CD14-positive monocyte (primary cell): Measurements from ENCODE around the gene NPEPPS. TPM values are rescaled to one million over a fixed set of nuclear protein-coding genes. Genes with fewer than 3 reads are reported as not detected.

Experiments used
- DNase-seq, 3 donors: peaks; one replicate each; pipeline ENCODE4 v3.0.0-alpha.2; 2011 to 2022
- H2AFZ ChIP-seq: 2 replicates; pipeline ENCODE4 v1.6.0; 2012; ENCODE audit warnings: mild to moderate bottlenecking, low read depth, low read length, inconsistent platforms; ENCODE audit not compliant: insufficient read depth, poor library complexity, severe bottlenecking
- H3K27ac ChIP-seq, 2 donors: 1 replicate in 1 of 2; 2 replicates in 1 of 2; pipeline ENCODE4 v1.5.1; 2012 to 2013; ENCODE audit warnings: low read length in 2 of 2, control low read depth in 1 of 2, inconsistent platforms in 1 of 2, low read depth in 1 of 2, mild to moderate bottlenecking in 1 of 2
- H3K27me3 ChIP-seq, 2 donors: one replicate each; pipeline versions ENCODE4 v1.6.0 to v1.6.1; 2011 to 2013; ENCODE audit warnings: low read length in 2 of 2; ENCODE audit not compliant: control insufficient read depth in 2 of 2, insufficient read depth in 2 of 2
- H3K36me3 ChIP-seq, 2 donors: replicated peaks in 1 of 2; 1 replicate in 1 of 2; 2 replicates in 1 of 2; pipeline versions ENCODE4 v1.5.1 to v1.6.1; 2012 to 2013; ENCODE audit warnings: low read length in 2 of 2, control low read depth in 1 of 2, inconsistent platforms in 1 of 2, mild to moderate bottlenecking in 1 of 2; ENCODE audit not compliant: insufficient read depth in 2 of 2, control insufficient read depth in 1 of 2
- H3K4me1 ChIP-seq, 2 donors: 1 replicate in 1 of 2; 2 replicates in 1 of 2; pipeline versions ENCODE4 v1.5.1 to v1.6.1; 2012 to 2013; ENCODE audit warnings: low read length in 2 of 2, control low read depth in 1 of 2, inconsistent platforms in 1 of 2, mild to moderate bottlenecking in 1 of 2, moderate library complexity in 1 of 2; ENCODE audit not compliant: insufficient read depth in 2 of 2, control insufficient read depth in 1 of 2
- H3K4me2 ChIP-seq: replicated peaks from 2 replicates; pipeline ENCODE3; 2012; ENCODE audit warnings: low read length, moderate library complexity, mild to moderate bottlenecking; ENCODE audit not compliant: poor library complexity, severe bottlenecking; ENCODE audit errors: extremely low read depth
- H3K4me3 ChIP-seq, 3 experiments: fragments of 200-600 bp in 1 of 3; sonication (generic) in 1 of 3; replicated peaks in 1 of 3; 1 replicate in 2 of 3; 2 replicates in 1 of 3; pipeline ENCODE4 v1.5.1; 2011 to 2013; ENCODE audit warnings: low read length in 3 of 3, mild to moderate bottlenecking in 3 of 3, control low read depth in 2 of 3, low read depth in 2 of 3, inconsistent platforms in 1 of 3, moderate library complexity in 1 of 3
- H3K79me2 ChIP-seq: 2 replicates; pipeline ENCODE4 v1.6.0; 2012; ENCODE audit warnings: mild to moderate bottlenecking, control low read depth, inconsistent platforms, low read length, moderate library complexity; ENCODE audit not compliant: insufficient read depth
- H3K9ac ChIP-seq: 2 replicates; pipeline ENCODE4 v1.6.0; 2017; ENCODE audit warnings: low read length, mild to moderate bottlenecking; ENCODE audit not compliant: insufficient read depth, poor library complexity, severe bottlenecking
- H3K9me3 ChIP-seq, 2 donors: replicated peaks in 1 of 2; 1 replicate in 1 of 2; 2 replicates in 1 of 2; pipeline versions ENCODE4 v1.5.1 to v1.6.1; 2012 to 2013; ENCODE audit warnings: low read length in 2 of 2, control low read depth in 1 of 2; ENCODE audit not compliant: control insufficient read depth in 1 of 2, insufficient read depth in 1 of 2
- H4K20me1 ChIP-seq: 2 replicates; pipeline ENCODE4 v1.6.0; 2012; ENCODE audit warnings: mild to moderate bottlenecking, low read length, control low read depth, moderate library complexity; ENCODE audit not compliant: insufficient read depth
- H3K27ac Mint-ChIP-seq, 7 donors: one replicate each; pipeline ENCODE4 v1.8.0; 2020; ENCODE audit warnings: mild to moderate bottlenecking in 7 of 7, mixed read lengths in 7 of 7, moderate library complexity in 6 of 7, inconsistent platforms in 2 of 7
- H3K27me3 Mint-ChIP-seq, 3 donors: one replicate each; pipeline ENCODE4 v1.8.0; 2021 to 2022; ENCODE audit warnings: low read depth in 3 of 3, mild to moderate bottlenecking in 3 of 3, mixed read lengths in 3 of 3, moderate library complexity in 3 of 3, inconsistent platforms in 1 of 3
- H3K36me3 Mint-ChIP-seq, 2 donors: one replicate each; pipeline ENCODE4 v1.8.0; 2020; ENCODE audit warnings: mixed read lengths in 2 of 2, inconsistent platforms in 1 of 2, mild to moderate bottlenecking in 1 of 2
- H3K4me1 Mint-ChIP-seq: one replicate; pipeline ENCODE4 v1.8.0; 2020; ENCODE audit warnings: mild to moderate bottlenecking, mixed read lengths
- H3K4me3 Mint-ChIP-seq, 2 donors: one replicate each; pipeline ENCODE4 v1.8.0; 2020; ENCODE audit warnings: mild to moderate bottlenecking in 2 of 2, mixed read lengths in 2 of 2, moderate library complexity in 1 of 2
- H3K9me3 Mint-ChIP-seq, 7 donors: one replicate each; pipeline ENCODE4 v1.8.0; 2020 to 2022; ENCODE audit warnings: mixed read lengths in 7 of 7, mild to moderate bottlenecking in 6 of 7, moderate library complexity in 6 of 7, inconsistent platforms in 2 of 7
- WGBS: methylation state at CpG from one replicate; pipeline ENCODE4 v1.1.5; 2013; ENCODE audit warnings: missing lambda C conversion rate; ENCODE audit not compliant: insufficient coverage; 5-methylcytosine and 5-hydroxymethylcytosine counted together
- intact Hi-C, 2 donors: fragments of 100-400 bp; cut with micrococcal nuclease; formaldehyde crosslinking; loops; one replicate each; pipeline versions ENCODE4 v1.15.0 to v1.15.1; 2023
- polyA plus RNA-seq, 3 donors: library from polyadenylated mRNA; depleted of rRNA in 1 of 3; unstranded in 2 of 3; stranded (reverse) in 1 of 3; fragments of 300-500 nt in 2 of 3; fragments of >200 nt in 1 of 3; fragmentation: Illumina TruSeq in 2 of 3; gene quantifications; 1 replicate in 2 of 3; 2 replicates in 1 of 3; pipeline ENCODE4 v1.2.3, GENCODE V29; 2012 to 2021
- TF ChIP-seq, protein P1 (sequence below): fragments of 200-600 bp; IDR thresholded peaks from one replicate; pipeline ENCODE4 v1.8.0; 2022; ENCODE audit warnings: antibody characterized with exemption, mild to moderate bottlenecking

The NPEPPS gene
- polyA plus RNA-seq, 3 donors, result 38.3 to 80.1 (median 53.1) TPM

DNA sequence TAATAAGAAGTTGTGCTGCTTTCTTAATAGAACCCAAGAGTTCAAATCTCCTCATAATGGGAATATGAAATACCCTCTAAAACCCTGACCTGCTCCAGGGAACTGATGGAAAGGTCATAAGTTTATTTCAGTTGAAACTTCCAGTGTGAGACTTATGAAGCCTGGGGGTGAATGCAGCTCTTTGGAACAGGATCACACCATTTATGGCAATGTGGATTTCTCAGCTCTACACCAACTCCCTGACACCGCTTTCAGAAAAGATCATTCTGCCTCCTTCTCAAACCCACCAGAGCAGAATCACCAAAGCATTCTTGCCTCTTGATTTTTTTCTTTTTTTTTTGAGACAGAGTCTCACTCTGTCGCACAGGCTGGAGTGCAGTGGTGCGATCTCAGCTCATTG is 102.1 kb downstream of the NPEPPS start:
- H3K4me3 Mint-ChIP-seq, result no peak overlapping the region
- no peaks in the 10 kb centered on the region for H3K79me2 ChIP-seq
- no peak overlapping the region for H3K27ac Mint-ChIP-seq
- H4K20me1 ChIP-seq, result no peaks in the 10 kb centered on the region
- H2AFZ ChIP-seq, result no peak overlapping the region
- H3K27me3 Mint-ChIP-seq, result peaks cover 0 to 2% (median 1%) of the 10 kb centered on the region in 3 donors
- TF ChIP-seq, protein P1, sequence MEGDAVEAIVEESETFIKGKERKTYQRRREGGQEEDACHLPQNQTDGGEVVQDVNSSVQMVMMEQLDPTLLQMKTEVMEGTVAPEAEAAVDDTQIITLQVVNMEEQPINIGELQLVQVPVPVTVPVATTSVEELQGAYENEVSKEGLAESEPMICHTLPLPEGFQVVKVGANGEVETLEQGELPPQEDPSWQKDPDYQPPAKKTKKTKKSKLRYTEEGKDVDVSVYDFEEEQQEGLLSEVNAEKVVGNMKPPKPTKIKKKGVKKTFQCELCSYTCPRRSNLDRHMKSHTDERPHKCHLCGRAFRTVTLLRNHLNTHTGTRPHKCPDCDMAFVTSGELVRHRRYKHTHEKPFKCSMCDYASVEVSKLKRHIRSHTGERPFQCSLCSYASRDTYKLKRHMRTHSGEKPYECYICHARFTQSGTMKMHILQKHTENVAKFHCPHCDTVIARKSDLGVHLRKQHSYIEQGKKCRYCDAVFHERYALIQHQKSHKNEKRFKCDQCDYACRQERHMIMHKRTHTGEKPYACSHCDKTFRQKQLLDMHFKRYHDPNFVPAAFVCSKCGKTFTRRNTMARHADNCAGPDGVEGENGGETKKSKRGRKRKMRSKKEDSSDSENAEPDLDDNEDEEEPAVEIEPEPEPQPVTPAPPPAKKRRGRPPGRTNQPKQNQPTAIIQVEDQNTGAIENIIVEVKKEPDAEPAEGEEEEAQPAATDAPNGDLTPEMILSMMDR, result no peak
- intact Hi-C loops, result no loop called here
- H3K9ac ChIP-seq, result no peak overlapping the region
- H3K4me1 Mint-ChIP-seq, result peaks cover 4% of the 10 kb centered on the region
- H3K4me1 ChIP-seq, result no peaks in the 10 kb centered on the region
- peaks cover 37 to 51% of the 10 kb centered on the region in 2 donors for H3K36me3 Mint-ChIP-seq
- no peaks in the 10 kb centered on the region for H3K9me3 ChIP-seq
- H3K9me3 Mint-ChIP-seq, result peaks cover 0 to 1% (median 0%) of the 10 kb centered on the region in 7 donors
- H3K4me2 ChIP-seq, result no peak overlapping the region
- H3K27ac ChIP-seq, result no peak overlapping the region
- DNase-seq, result no peak
- H3K4me3 ChIP-seq, result no peak overlapping the region
- 100% methylated on average over 3 of the region's 3 CpGs for WGBS
- peaks cover 11 to 33% of the 10 kb centered on the region in 2 donors for H3K36me3 ChIP-seq
- H3K27me3 ChIP-seq, result no peaks in the 10 kb centered on the region

- Histone ChIP-seq H3K27ac (no peak overlapping the region), H3K9ac (no peak overlapping the region), H3K27me3 (no peaks in the 10 kb centered on the region), H3K4me3 (no peak overlapping the region), H2AFZ (no peak overlapping the region), H3K4me2 (no peak overlapping the region), H3K79me2 (no peaks in the 10 kb centered on the region), H3K4me1 (no peaks in the 10 kb centered on the region), H3K9me3 (no peaks in the 10 kb centered on the region), H4K20me1 (no peaks in the 10 kb centered on the region), H3K36me3 (peaks cover 11 to 40% of the 10 kb centered on the region in 2 donors)
- Mint-ChIP-seq H3K27ac (no peak overlapping the region), H3K4me1 (peaks cover 7% of the 10 kb centered on the region), H3K9me3 (peaks cover 0 to 1% (median 0%) of the 10 kb centered on the region in 7 donors), H3K36me3 (peaks cover 37 to 55% of the 10 kb centered on the region in 2 donors), H3K27me3 (peaks cover 0 to 2% (median 1%) of the 10 kb centered on the region in 3 donors), H3K4me3 (no peak overlapping the region)
- intact Hi-C loops, result no loop called here
- DNase-seq, result no peak
- TF ChIP-seq, protein P1, result no peak
- WGBS, result no CpG with 5 or more reads among the region's 1 CpG
Measured at GRCh38 chr17:47633996-47634395, 103.1 kb downstream of the NPEPPS start.
